Loucy (cell line): ENCODE results near the gene GABRG3.

ENCODE experiments used
- H2AFZ ChIP-seq: fragments of 200-600 bp; sonication (generic); 2 replicates; pipeline ENCODE4 v1.6.0; 2016; ENCODE audit warnings: antibody characterized with exemption, mild to moderate bottlenecking, low read length, moderate library complexity
- H3F3A ChIP-seq: fragments of 200-600 bp; 2 replicates; pipeline ENCODE4 v1.6.0; 2016; ENCODE audit warnings: antibody characterized with exemption, low read depth, mild to moderate bottlenecking
- H3K27me3 ChIP-seq: fragments of 200-600 bp; sonication (generic); 2 replicates; pipeline ENCODE4 v1.6.1; 2014; ENCODE audit warnings: low read length, mild to moderate bottlenecking; ENCODE audit not compliant: insufficient read depth, poor library complexity, severe bottlenecking
- H3K36me3 ChIP-seq: fragments of 200-600 bp; sonication (generic); 2 replicates; pipeline ENCODE4 v1.6.1; 2016; ENCODE audit warnings: low read length; ENCODE audit not compliant: insufficient read depth
- H3K4me1 ChIP-seq: fragments of 200-600 bp; sonication (generic); 2 replicates; pipeline ENCODE4 v1.5.1; 2014; ENCODE audit warnings: low read length, mild to moderate bottlenecking; ENCODE audit not compliant: insufficient read depth, poor library complexity, severe bottlenecking
- H3K4me2 ChIP-seq: fragments of 200-600 bp; sonication (generic); 2 replicates; pipeline ENCODE4 v1.6.0; 2014; ENCODE audit warnings: antibody characterized with exemption, low read length, low read depth, mild to moderate bottlenecking; ENCODE audit not compliant: poor library complexity, severe bottlenecking
- H3K4me3 ChIP-seq: fragments of 200-600 bp; sonication (generic); 2 replicates; pipeline ENCODE4 v1.5.1; 2014; ENCODE audit warnings: low read length, mild to moderate bottlenecking, mixed read lengths; ENCODE audit not compliant: poor library complexity, severe bottlenecking
- H3K79me2 ChIP-seq: fragments of 200-600 bp; sonication (generic); 2 replicates; pipeline ENCODE4 v1.6.1; 2014; ENCODE audit warnings: low read length; ENCODE audit not compliant: insufficient read depth
- H3K9ac ChIP-seq: fragments of 200-600 bp; sonication (generic); 2 replicates; pipeline ENCODE4 v1.6.0; 2014; ENCODE audit warnings: mild to moderate bottlenecking, low read depth, low read length, moderate library complexity; ENCODE audit not compliant: poor library complexity, severe bottlenecking
- H3K9me2 ChIP-seq: fragments of 200-600 bp; sonication (generic); replicated peaks from 2 replicates; pipeline ENCODE4 v1.6.1; 2016; ENCODE audit warnings: low read depth, low read length, mixed read lengths
- H3K9me3 ChIP-seq: fragments of 200-600 bp; sonication (generic); 2 replicates; pipeline ENCODE4 v1.6.1; 2014; ENCODE audit warnings: mild to moderate bottlenecking, antibody characterized with exemption, low read length, low read depth; ENCODE audit not compliant: insufficient read depth
- H4K20me1 ChIP-seq: fragments of 200-600 bp; sonication (generic); 2 replicates; pipeline ENCODE4 v1.6.0; 2014; ENCODE audit warnings: antibody characterized with exemption, low read length, mild to moderate bottlenecking; ENCODE audit not compliant: insufficient read depth, poor library complexity, severe bottlenecking
- CTCF ChIP-seq: fragments of 200-600 bp; sonication (generic); conservative IDR thresholded peaks from 2 replicates; pipeline ENCODE4 v1.5.1; 2014; ENCODE audit warnings: mild to moderate bottlenecking, antibody characterized with exemption, low read length
- EZH2phosphoT487 ChIP-seq: fragments of 200-600 bp; IDR thresholded peaks from 2 replicates; pipeline ENCODE4 v1.6.1; 2018; ENCODE audit warnings: antibody characterized with exemption, mild to moderate bottlenecking, moderate library complexity, borderline replicate concordance

The GABRG3 gene

GRCh38 chr15:27091270-27091940, 120.4 kb downstream of the GABRG3 start:
- Histone ChIP-seq H3K4me1 (no peaks in the 10 kb centered on the region), H3K36me3 (no peaks in the 10 kb centered on the region), H3K9me2 (no peaks in the 10 kb centered on the region), H3F3A (no peaks in the 10 kb centered on the region), H3K27me3 (no peaks in the 10 kb centered on the region), H3K79me2 (no peaks in the 10 kb centered on the region), H3K9me3 (peaks cover 11% of the 10 kb centered on the region), H3K4me3 (no peak overlapping the region), H3K9ac (no peak overlapping the region), H4K20me1 (no peaks in the 10 kb centered on the region), H2AFZ (no peak overlapping the region), H3K4me2 (no peak overlapping the region)
- TF ChIP-seq EZH2phosphoT487 (no peak), CTCF (no peak)

GRCh38 chr15:27092390-27092789, 121.4 kb downstream of the GABRG3 start:
- no peaks in the 10 kb centered on the region for H3K27me3 ChIP-seq
- H4K20me1 ChIP-seq = no peaks in the 10 kb centered on the region
- H2AFZ ChIP-seq = no peak overlapping the region
- H3K79me2 ChIP-seq = no peaks in the 10 kb centered on the region
- H3K4me3 ChIP-seq = no peak overlapping the region
- no peak overlapping the region for H3K9ac ChIP-seq
- H3K4me1 ChIP-seq = no peaks in the 10 kb centered on the region
- H3K36me3 ChIP-seq = no peaks in the 10 kb centered on the region
- TF ChIP-seq CTCF = no peak
- no peak for TF ChIP-seq EZH2phosphoT487
- no peaks in the 10 kb centered on the region for H3F3A ChIP-seq
- peaks cover 11% of the 10 kb centered on the region for H3K9me3 ChIP-seq
- H3K9me2 ChIP-seq = no peaks in the 10 kb centered on the region
- no peak overlapping the region for H3K4me2 ChIP-seq

- no peak overlapping the region for H3K4me3 ChIP-seq
- no peaks in the 10 kb centered on the region for H3K4me1 ChIP-seq
- H4K20me1 ChIP-seq = no peaks in the 10 kb centered on the region
- H3K36me3 ChIP-seq = no peaks in the 10 kb centered on the region
- no peaks in the 10 kb centered on the region for H3K79me2 ChIP-seq
- no peak overlapping the region for H3K9ac ChIP-seq
- H3K9me2 ChIP-seq = no peaks in the 10 kb centered on the region
- no peak overlapping the region for H3K4me2 ChIP-seq
- no peaks in the 10 kb centered on the region for H3K27me3 ChIP-seq
- TF ChIP-seq EZH2phosphoT487 (no peak), CTCF (no peak)
- no peaks in the 10 kb centered on the region for H3F3A ChIP-seq
- H2AFZ ChIP-seq = no peak overlapping the region
- H3K9me3 ChIP-seq = peaks cover 11% of the 10 kb centered on the region
These were observed 123.3 kb downstream of the GABRG3 start for GRCh38 chr15:27094235-27094634.
